Colonic mucosa (tissue), 4 donors: ENCODE data around the gene PDPK1. TPM values are rescaled to one million over a fixed set of nuclear protein-coding genes. Genes with fewer than 3 reads are reported as not detected.

Source experiments
- DNase-seq: peaks from one replicate; pipeline ENCODE4 v3.0.0-alpha.2; 2020
- H3K27ac ChIP-seq: fragments of 200-600 bp; one replicate; pipeline ENCODE4 v1.8.0; 2021
- H3K27me3 ChIP-seq: fragments of 200-600 bp; one replicate; pipeline ENCODE4 v1.8.0; 2021
- H3K36me3 ChIP-seq: fragments of 200-600 bp; one replicate; pipeline ENCODE4 v1.8.0; 2021
- H3K4me1 ChIP-seq: fragments of 200-600 bp; one replicate; pipeline ENCODE4 v1.8.0; 2021; ENCODE audit warnings: mild to moderate bottlenecking
- H3K4me3 ChIP-seq: fragments of 200-600 bp; one replicate; pipeline ENCODE4 v1.8.0; 2021
- H3K9ac ChIP-seq, 2 donors: one replicate each; pipeline ENCODE4 v1.7.0; 2013; ENCODE audit warnings: control low read depth in 2 of 2, low read depth in 2 of 2, low read length in 2 of 2
- H3K9me3 ChIP-seq: fragments of 200-600 bp; one replicate; pipeline ENCODE4 v1.8.0; 2021
- CTCF ChIP-seq: fragments of 200-600 bp; IDR thresholded peaks from one replicate; pipeline ENCODE4 v1.8.0; 2022; ENCODE audit warnings: antibody characterized with exemption, mild to moderate bottlenecking
- intact Hi-C: fragments of 100-400 bp; cut with DNase I; formaldehyde crosslinking; loops from one replicate; pipeline ENCODE4 v1.14.1; 2022
- total RNA-seq, 2 donors: library from RNA; stranded (reverse); fragmentation: NEBNext Ultra II Directional in 1 of 2; extraction: Animal tissue kit (Norgen Biotek cat#: 25700) in 1 of 2; gene quantifications; one replicate each; pipeline ENCODE4 v1.2.1, GENCODE V29; 2021
- donor health status: healthy.
- donor health status: DM: no; HTN: no; CAD: no.
- donor health status: DM: no; HTN: no; CAD: no.

The PDPK1 gene
- total RNA-seq, 2 donors from 2014 or later: 60.4 to 71.5 TPM

DNA sequence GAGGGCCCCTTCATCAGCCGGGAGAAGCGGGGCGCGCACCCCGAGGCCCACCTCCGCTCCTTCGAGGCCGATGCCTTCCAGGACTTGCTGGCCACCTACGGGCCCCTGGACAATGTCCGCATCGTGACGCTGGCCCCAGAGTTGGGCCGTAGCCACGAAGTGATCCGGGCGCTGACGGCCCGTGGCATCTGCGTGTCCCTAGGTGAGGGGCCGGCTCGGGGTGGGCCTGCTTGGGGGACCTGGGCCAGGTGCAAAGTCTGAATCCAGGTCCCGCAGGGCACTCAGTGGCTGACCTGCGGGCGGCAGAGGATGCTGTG lies 10.1 kb upstream of the PDPK1 start:
- Histone ChIP-seq H3K27me3 (no peaks in the 10 kb centered on the region), H3K4me1 (peaks cover 6% of the 10 kb centered on the region), H3K9me3 (no peaks in the 10 kb centered on the region), H3K4me3 (no peak overlapping the region), H3K36me3 (peaks cover 4% of the 10 kb centered on the region), H3K27ac (no peak overlapping the region), H3K9ac (no peak overlapping the region)
- no peak for DNase-seq
- intact Hi-C loops: no loop called here
- TF ChIP-seq CTCF: no peak

- TF ChIP-seq CTCF: no peak
- H3K4me1 ChIP-seq: peaks cover 6% of the 10 kb centered on the region
- DNase-seq: no peak
These were observed 9.4 kb upstream of the PDPK1 start for GRCh38 chr16:2528161-2529060.

GRCh38 chr16:2529061-2529931 lies 8.5 kb upstream of the PDPK1 start:
- H3K9ac ChIP-seq: no peak overlapping the region

More at GRCh38 chr16:2528161-2529060, 9.4 kb upstream of the PDPK1 start:
- Histone ChIP-seq H3K9me3 (no peaks in the 10 kb centered on the region), H3K36me3 (peaks cover 4% of the 10 kb centered on the region), H3K9ac (no peak overlapping the region), H3K27me3 (no peaks in the 10 kb centered on the region), H3K27ac (no peak overlapping the region), H3K4me3 (no peak overlapping the region)
- intact Hi-C loops: no loop called here

GRCh38 chr16:2529961-2530628 lies 7.7 kb upstream of the PDPK1 start:
- no peak for TF ChIP-seq CTCF
- DNase-seq: no peak
- Histone ChIP-seq H3K27me3 (no peaks in the 10 kb centered on the region), H3K4me1 (no peaks in the 10 kb centered on the region), H3K9ac (no peak overlapping the region), H3K36me3 (peaks cover 4% of the 10 kb centered on the region), H3K9me3 (no peaks in the 10 kb centered on the region), H3K4me3 (no peak overlapping the region), H3K27ac (no peak overlapping the region)
- intact Hi-C loops: no loop called here

More at GRCh38 chr16:2529061-2529931, 8.5 kb upstream of the PDPK1 start:
- H3K9me3 ChIP-seq: no peaks in the 10 kb centered on the region
- intact Hi-C loops: no loop called here
- peaks cover 4% of the 10 kb centered on the region for H3K36me3 ChIP-seq
- DNase-seq: no peak
- no peak overlapping the region for H3K4me3 ChIP-seq
- no peaks in the 10 kb centered on the region for H3K27me3 ChIP-seq
- TF ChIP-seq CTCF: no peak
- H3K27ac ChIP-seq: no peak overlapping the region
- H3K4me1 ChIP-seq: peaks cover 2% of the 10 kb centered on the region

DNA sequence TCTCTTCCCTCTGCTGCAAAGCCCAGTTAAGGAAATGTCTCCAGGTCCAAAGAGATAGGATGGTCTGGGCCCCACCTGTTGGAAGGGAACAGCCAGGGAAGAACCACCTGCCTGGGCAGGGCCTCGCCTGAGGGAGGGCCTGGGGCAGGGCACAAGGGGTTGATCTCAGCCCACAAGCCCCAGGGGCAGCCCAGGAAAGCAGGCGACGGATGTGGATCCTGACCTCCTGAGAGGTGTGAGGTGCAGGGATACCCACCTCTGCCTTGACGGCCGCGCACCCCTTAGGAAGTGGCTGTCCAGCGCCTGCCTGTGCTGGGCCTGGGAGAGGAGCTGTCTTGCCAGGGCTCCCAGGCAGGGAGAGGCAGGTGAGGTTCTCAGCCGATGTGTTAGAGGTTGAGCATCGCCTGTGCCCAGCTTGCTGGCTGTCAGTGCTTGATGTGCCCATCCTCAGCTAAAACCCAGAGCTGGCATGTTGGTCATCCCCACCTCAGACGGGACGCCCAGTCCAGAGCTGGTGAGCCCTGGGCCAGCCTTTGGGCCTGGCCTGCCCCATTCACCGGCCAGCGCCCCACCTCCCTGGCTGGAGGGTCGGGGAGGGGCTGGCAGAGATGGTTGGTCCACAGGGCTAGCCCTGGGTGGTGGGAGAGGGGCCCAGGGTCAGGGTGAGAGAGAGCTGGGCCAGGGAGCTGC lies 7.0 kb upstream of the PDPK1 start:
- peak overlapping the region; percentile 91 for H3K27ac ChIP-seq
- intact Hi-C loops: no loop called here
- H3K9me3 ChIP-seq: no peaks in the 10 kb centered on the region
- no peak for TF ChIP-seq CTCF
- no peak overlapping the region for H3K4me3 ChIP-seq
- peak; percentile 24 for DNase-seq
- H3K9ac ChIP-seq: peak overlapping the region; percentile 2 to 83
- H3K36me3 ChIP-seq: peaks cover 4% of the 10 kb centered on the region
- H3K27me3 ChIP-seq: no peaks in the 10 kb centered on the region
- no peaks in the 10 kb centered on the region for H3K4me1 ChIP-seq
